NCI-H345 treated with DMSO at 0.1 percent for 48 hours (cell line): ENCODE results near the gene LRCH2.

Experiments used
- DNase-seq: peaks from one replicate; lab custom pipeline; 2025; ENCODE audit not compliant: unreplicated experiment; lab: John Stamatoyannopoulos, UW

LRCH2 gene

DNA sequence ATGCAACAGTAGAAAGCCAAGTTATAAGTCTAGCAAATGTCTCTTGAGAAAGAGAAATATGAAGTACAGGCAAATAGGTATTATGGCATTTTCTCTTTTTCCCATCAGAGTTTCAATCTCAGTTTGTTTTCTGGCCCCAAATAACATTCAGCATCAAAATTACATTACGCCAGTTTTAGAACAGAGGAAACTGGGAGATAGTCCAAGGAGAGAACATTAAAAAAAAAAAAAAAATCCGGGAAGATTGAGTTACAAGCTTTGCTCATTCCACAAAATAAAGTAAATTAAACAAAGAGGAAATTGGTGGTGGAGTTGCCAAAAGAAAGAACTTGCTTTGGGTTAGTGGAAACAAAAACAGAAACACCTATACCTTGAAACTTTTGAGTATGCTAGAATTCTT, 166.1 kb downstream of the LRCH2 start:
- no peak for DNase-seq

DNA sequence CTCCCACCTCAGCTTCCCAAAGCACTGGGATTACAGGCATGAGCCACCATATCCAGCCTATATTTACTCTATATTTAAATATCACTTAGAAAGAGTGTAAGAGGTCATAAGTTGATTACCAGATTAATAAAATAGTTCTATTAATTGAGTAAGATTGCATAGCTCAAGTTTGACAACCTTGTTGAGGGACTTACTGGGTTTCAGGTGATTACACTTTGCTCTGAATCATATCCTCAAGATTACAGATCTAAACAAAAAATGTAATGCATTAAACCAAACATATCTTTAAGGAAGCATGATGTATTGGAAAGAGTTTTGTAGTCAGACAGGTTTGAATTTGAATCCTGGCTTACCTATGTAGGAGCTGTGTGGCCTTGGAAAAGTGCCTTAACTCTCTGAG, 168.6 kb downstream of the LRCH2 start:
- no peak for DNase-seq
